Panc1 (cell line): ENCODE measurements around the gene DPAGT1. TPM values are rescaled to one million over a fixed set of nuclear protein-coding genes. Genes with fewer than 3 reads are reported as not detected.

Experiments
- ATAC-seq: fragments of 200-7000 bp; cut with Tn5 transposase; 2 replicates; pipeline ENCODE4 v1.9.1; 2020; ENCODE audit warnings: mild to moderate bottlenecking, moderate library complexity
- BruUV-seq: library from RNA; stranded (reverse); fragments of 400-500 nt; replicated peaks from 2 replicates; lab custom pipeline; 2021; lab: Mats Ljungman, UMichigan
- CTCF ChIA-PET: fragments of 300-600 bp; sonication (Branson Sonifier 250); formaldehyde crosslinking; loops from one replicate; lab custom pipeline; 2022; ENCODE audit warnings: antibody characterized with exemption; lab: Charles Lee
- POLR2A ChIA-PET: fragments of 300-600 bp; sonication (Branson Sonifier 250); formaldehyde crosslinking; loops from one replicate; lab custom pipeline; 2022; ENCODE audit warnings: antibody characterized with exemption; lab: Charles Lee
- DNase-seq: peaks from one replicate; pipeline ENCODE4 v3.0.0-alpha.2; 2010; ENCODE audit warnings: low read depth, low spot score
- H3K27ac ChIP-seq: 2 replicates; pipeline ENCODE4 v1.5.1; 2011; ENCODE audit warnings: mild to moderate bottlenecking, low read length, inconsistent platforms
- H3K27me3 ChIP-seq: fragments of 200-500 bp; sonication (Bioruptor generic); 2 replicates; pipeline ENCODE4 v1.6.0; 2014; ENCODE audit warnings: low read length, inconsistent platforms; ENCODE audit not compliant: control insufficient read depth, insufficient read depth
- H3K36me3 ChIP-seq: fragments of 200-500 bp; sonication (Bioruptor generic); 2 replicates; pipeline ENCODE4 v1.5.1; 2014; ENCODE audit warnings: inconsistent platforms, mild to moderate bottlenecking, low read length, moderate library complexity; ENCODE audit not compliant: control insufficient read depth, insufficient read depth
- H3K4me1 ChIP-seq: 2 replicates; pipeline ENCODE4 v1.5.1; 2011; ENCODE audit warnings: inconsistent platforms, mild to moderate bottlenecking, low read length, moderate library complexity; ENCODE audit not compliant: control insufficient read depth, insufficient read depth
- H3K4me3 ChIP-seq, 2 experiments: 2 replicates each; pipeline ENCODE4 v1.5.1; 2011 to 2012; ENCODE audit warnings: low read depth in 2 of 2, low read length in 2 of 2, mild to moderate bottlenecking in 2 of 2, inconsistent platforms in 1 of 2, moderate library complexity in 1 of 2
- H3K9me3 ChIP-seq: fragments of 200-500 bp; sonication (Bioruptor generic); 2 replicates; pipeline ENCODE4 v1.5.1; 2014; ENCODE audit warnings: low read depth, mild to moderate bottlenecking, inconsistent platforms, low read length, moderate library complexity; ENCODE audit not compliant: control insufficient read depth, insufficient read depth
- POLR2AphosphoS5 ChIP-seq: IDR thresholded peaks from 2 replicates; pipeline ENCODE4 v1.6.1; 2012; ENCODE audit warnings: mild to moderate bottlenecking, low read depth, low read length, moderate library complexity
- SIN3A ChIP-seq: IDR thresholded peaks from 2 replicates; pipeline ENCODE4 v1.6.1; 2012; ENCODE audit warnings: low read depth, mild to moderate bottlenecking, low read length, moderate library complexity, borderline replicate concordance; ENCODE audit not compliant: insufficient read depth
- TCF7L2 ChIP-seq: IDR thresholded peaks from 2 replicates; pipeline ENCODE4 v1.6.1; 2011; ENCODE audit warnings: mild to moderate bottlenecking, low read depth, low read length, inconsistent platforms
- in situ Hi-C: cut with HindIII; loops from 2 replicates; pipeline ENCODE4 v1.10.0; 2016; ENCODE audit warnings: low sequenced_read_pairs, low pct_unique_long_range_greater_than_20kb
- intact Hi-C: fragments of 100-400 bp; cut with micrococcal nuclease; formaldehyde crosslinking; loops from one replicate; pipeline ENCODE4 v1.10.0; 2022; ENCODE audit not compliant: unreplicated experiment
- total RNA-seq: library from RNA; stranded (reverse); gene quantifications from one replicate; pipeline ENCODE4 v1.2.1, GENCODE V29; 2021; ENCODE audit not compliant: unreplicated experiment
- TF ChIP-seq, protein P1 (sequence below): fragments of 450-650 bp; IDR thresholded peaks from 2 replicates; pipeline ENCODE4 v1.5.1; 2017; ENCODE audit warnings: mild to moderate bottlenecking
- TF ChIP-seq, protein P2 (sequence below), 2 experiments: IDR thresholded peaks; 2 replicates each; pipeline ENCODE4 v1.6.1; 2011 to 2012; ENCODE audit warnings: low read depth in 2 of 2, control low read depth in 1 of 2, low read length in 1 of 2, mild to moderate bottlenecking in 1 of 2, moderate library complexity in 1 of 2; ENCODE audit not compliant: insufficient read depth in 1 of 2

The DPAGT1 gene
- total RNA-seq, 1 experiment from 2014 or later, result 72.1 TPM

DNA sequence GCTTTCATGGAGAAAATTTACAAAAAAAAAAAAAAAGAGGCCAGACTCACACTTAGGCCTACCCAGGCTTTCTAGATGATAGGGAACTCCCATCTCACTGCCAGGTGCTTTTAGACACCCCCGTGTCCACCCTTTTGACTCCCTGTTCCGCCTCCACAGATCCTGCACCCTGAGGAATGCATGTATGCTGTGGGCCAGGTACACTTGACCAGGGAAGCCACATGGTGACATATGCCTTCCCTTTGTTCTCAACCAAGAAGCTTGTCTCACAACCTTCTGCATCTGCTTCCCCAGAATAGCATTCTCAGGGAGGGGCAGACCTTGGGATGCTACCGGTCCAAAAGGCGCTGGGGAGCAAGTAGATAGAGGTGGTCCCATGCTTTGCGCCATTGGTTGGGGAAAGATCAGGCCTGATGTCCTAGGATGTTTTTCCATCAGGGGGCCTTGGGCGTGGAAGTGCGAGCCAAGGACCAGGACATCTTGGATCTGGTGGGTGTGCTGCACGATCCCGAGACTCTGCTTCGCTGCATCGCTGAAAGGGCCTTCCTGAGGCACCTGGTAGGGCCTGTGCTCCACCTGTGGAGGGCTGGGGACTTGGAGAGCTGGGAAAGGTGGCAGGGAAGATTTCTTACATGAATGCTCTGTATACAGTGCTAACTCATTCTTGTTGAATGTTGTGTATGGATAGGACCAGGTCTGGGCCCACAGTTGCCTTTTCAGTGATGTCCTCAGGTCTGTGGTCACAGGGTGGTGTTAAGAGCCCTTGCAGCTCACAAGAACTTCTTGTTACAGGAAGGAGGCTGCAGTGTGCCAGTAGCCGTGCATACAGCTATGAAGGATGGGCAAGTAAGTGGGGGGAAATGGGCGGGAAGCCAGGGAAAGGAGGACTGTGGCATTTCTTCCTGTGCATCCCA, 9.4 kb downstream of the DPAGT1 start:
- in situ Hi-C loops (no loop called here), intact Hi-C loops (no loop called here)
- no peak for ATAC-seq
- peaks cover 6% of the 10 kb centered on the region for H3K36me3 ChIP-seq
- peak overlapping the region; percentile 81 to 94 for H3K4me3 ChIP-seq
- H3K27ac ChIP-seq, result peak overlapping the region; percentile 84
- H3K27me3 ChIP-seq, result no peaks in the 10 kb centered on the region
- peaks cover 18% of the 10 kb centered on the region for H3K4me1 ChIP-seq
- TF ChIP-seq, protein P1, sequence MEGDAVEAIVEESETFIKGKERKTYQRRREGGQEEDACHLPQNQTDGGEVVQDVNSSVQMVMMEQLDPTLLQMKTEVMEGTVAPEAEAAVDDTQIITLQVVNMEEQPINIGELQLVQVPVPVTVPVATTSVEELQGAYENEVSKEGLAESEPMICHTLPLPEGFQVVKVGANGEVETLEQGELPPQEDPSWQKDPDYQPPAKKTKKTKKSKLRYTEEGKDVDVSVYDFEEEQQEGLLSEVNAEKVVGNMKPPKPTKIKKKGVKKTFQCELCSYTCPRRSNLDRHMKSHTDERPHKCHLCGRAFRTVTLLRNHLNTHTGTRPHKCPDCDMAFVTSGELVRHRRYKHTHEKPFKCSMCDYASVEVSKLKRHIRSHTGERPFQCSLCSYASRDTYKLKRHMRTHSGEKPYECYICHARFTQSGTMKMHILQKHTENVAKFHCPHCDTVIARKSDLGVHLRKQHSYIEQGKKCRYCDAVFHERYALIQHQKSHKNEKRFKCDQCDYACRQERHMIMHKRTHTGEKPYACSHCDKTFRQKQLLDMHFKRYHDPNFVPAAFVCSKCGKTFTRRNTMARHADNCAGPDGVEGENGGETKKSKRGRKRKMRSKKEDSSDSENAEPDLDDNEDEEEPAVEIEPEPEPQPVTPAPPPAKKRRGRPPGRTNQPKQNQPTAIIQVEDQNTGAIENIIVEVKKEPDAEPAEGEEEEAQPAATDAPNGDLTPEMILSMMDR, result no peak
- TF ChIP-seq TCF7L2, result no peak
- no peak for TF ChIP-seq SIN3A
- TF ChIP-seq POLR2AphosphoS5, result no peak; the same call in 1 of the 2 replicates
- TF ChIP-seq, protein P2, sequence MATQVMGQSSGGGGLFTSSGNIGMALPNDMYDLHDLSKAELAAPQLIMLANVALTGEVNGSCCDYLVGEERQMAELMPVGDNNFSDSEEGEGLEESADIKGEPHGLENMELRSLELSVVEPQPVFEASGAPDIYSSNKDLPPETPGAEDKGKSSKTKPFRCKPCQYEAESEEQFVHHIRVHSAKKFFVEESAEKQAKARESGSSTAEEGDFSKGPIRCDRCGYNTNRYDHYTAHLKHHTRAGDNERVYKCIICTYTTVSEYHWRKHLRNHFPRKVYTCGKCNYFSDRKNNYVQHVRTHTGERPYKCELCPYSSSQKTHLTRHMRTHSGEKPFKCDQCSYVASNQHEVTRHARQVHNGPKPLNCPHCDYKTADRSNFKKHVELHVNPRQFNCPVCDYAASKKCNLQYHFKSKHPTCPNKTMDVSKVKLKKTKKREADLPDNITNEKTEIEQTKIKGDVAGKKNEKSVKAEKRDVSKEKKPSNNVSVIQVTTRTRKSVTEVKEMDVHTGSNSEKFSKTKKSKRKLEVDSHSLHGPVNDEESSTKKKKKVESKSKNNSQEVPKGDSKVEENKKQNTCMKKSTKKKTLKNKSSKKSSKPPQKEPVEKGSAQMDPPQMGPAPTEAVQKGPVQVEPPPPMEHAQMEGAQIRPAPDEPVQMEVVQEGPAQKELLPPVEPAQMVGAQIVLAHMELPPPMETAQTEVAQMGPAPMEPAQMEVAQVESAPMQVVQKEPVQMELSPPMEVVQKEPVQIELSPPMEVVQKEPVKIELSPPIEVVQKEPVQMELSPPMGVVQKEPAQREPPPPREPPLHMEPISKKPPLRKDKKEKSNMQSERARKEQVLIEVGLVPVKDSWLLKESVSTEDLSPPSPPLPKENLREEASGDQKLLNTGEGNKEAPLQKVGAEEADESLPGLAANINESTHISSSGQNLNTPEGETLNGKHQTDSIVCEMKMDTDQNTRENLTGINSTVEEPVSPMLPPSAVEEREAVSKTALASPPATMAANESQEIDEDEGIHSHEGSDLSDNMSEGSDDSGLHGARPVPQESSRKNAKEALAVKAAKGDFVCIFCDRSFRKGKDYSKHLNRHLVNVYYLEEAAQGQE (IDR thresholded peaks at IDR 0.05; ENCODE audit: insufficient read depth in 1 of 2, low read depth in 2 of 2, low read length in 1 of 2), result no peak
- H3K9me3 ChIP-seq, result no peaks in the 10 kb centered on the region
- CTCF ChIA-PET, result no interaction called here
- POLR2A ChIA-PET, result interaction anchor here (0.6 kb wide), 2 partner anchors 10 to 15 kb away, joined by 4 to 5 read pairs; partner anchors contain the start of gene DPAGT1
- BruUV-seq, result no TSS peak
- DNase-seq, result no peak

DNA sequence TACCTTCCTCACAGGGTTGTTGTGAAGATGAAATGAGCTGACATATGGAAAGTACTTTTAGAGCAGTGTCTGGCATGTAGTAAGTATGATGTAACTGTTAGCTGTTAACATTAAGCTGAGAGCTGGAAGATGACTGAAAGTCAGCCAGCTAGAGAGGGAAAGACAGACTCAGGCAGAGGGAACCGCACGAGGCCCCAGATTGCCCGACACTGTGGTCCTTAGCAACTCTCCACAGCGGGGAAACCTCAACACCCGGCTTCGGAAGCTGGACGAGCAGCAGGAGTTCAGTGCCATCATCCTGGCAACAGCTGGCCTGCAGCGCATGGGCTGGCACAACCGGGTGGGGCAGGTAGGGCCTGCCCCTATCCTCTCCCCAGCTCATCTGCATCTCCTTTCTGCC, 10.5 kb downstream of the DPAGT1 start:
- no peaks in the 10 kb centered on the region for H3K27me3 ChIP-seq
- ATAC-seq (no peak), DNase-seq (no peak)
- in situ Hi-C loops (no loop called here), intact Hi-C loops (no loop called here)
- peaks cover 18% of the 10 kb centered on the region for H3K4me1 ChIP-seq
- CTCF ChIA-PET, result interaction anchor here (0.6 kb wide), 1 partner anchor 249 kb away, joined by 3 read pairs; no protein-coding TSS in a partner anchor
- TF ChIP-seq TCF7L2 (no peak), POLR2AphosphoS5 (no peak), SIN3A (no peak)
- TF ChIP-seq, protein P2 (IDR thresholded peaks at IDR 0.05; ENCODE audit: insufficient read depth in 1 of 2, low read depth in 2 of 2, low read length in 1 of 2), result no peak
- TF ChIP-seq, protein P1, result no peak
- H3K27ac ChIP-seq, result no peak overlapping the region
- no TSS peak for BruUV-seq
- POLR2A ChIA-PET, result interaction anchor here (0.9 kb wide), 1 partner anchor 11 kb away, joined by 3 read pairs; the partner anchor contains the start of gene DPAGT1
- H3K9me3 ChIP-seq, result no peaks in the 10 kb centered on the region
- H3K36me3 ChIP-seq, result peaks cover 6% of the 10 kb centered on the region
- H3K4me3 ChIP-seq, result no peak overlapping the region
